22Rv1 (cell line): ENCODE results near the gene AHRR.
"Not testable (repeated sequence)": the region's sequence is repeated elsewhere in the genome, so short reads cannot be mapped to it uniquely, and the experiment has no call there.

ENCODE experiments used
- ZFX ChIP-seq: fragments of 450-650 bp; IDR thresholded peaks from 2 replicates; pipeline ENCODE4 v1.6.1; 2017; ENCODE audit warnings: antibody characterized with exemption, borderline replicate concordance
- TF ChIP-seq, protein P1 (sequence below): fragments of 450-650 bp; IDR thresholded peaks from 2 replicates; pipeline ENCODE4 v1.5.1; 2017; ENCODE audit warnings: mild to moderate bottlenecking

DNA sequence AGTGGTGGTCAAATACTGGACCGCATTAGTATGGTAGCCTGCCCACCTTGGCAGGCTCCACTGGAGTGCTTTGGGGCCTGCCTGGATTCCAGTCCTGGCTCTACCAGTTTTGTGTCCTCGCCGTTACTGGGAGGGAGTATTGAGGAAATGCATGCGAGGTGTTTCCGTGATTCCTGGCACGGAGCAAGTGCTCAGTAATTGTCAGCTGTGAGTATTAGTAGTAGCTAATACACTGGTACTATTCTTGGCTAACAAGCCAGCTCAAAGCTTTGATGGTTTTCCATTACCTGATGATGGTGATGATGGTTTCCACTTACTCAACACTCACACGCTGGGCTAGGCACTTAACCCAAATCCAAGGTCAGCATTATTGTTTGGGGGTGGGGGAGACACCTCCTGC, 47.2 kb upstream of the AHRR start:
- TF ChIP-seq, protein P1, sequence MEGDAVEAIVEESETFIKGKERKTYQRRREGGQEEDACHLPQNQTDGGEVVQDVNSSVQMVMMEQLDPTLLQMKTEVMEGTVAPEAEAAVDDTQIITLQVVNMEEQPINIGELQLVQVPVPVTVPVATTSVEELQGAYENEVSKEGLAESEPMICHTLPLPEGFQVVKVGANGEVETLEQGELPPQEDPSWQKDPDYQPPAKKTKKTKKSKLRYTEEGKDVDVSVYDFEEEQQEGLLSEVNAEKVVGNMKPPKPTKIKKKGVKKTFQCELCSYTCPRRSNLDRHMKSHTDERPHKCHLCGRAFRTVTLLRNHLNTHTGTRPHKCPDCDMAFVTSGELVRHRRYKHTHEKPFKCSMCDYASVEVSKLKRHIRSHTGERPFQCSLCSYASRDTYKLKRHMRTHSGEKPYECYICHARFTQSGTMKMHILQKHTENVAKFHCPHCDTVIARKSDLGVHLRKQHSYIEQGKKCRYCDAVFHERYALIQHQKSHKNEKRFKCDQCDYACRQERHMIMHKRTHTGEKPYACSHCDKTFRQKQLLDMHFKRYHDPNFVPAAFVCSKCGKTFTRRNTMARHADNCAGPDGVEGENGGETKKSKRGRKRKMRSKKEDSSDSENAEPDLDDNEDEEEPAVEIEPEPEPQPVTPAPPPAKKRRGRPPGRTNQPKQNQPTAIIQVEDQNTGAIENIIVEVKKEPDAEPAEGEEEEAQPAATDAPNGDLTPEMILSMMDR: not testable (repeated sequence)
- not testable (repeated sequence) for TF ChIP-seq ZFX
